Thyroid gland (tissue), 4 donors: Measurements from ENCODE around the gene OGA. TPM values are rescaled to one million over a fixed set of nuclear protein-coding genes. Genes with fewer than 3 reads are reported as not detected.

Experiments used
- DNase-seq, 2 donors: peaks; one replicate each; pipeline ENCODE4 v3.0.0-alpha.2; 2019
- H3K27ac ChIP-seq, 3 donors: fragments of 200-600 bp; sonication (generic); 1 replicate in 2 of 3; 2 replicates in 1 of 3; pipeline ENCODE4 v1.5.1; 2016 to 2019; ENCODE audit warnings: mild to moderate bottlenecking in 1 of 3, moderate library complexity in 1 of 3
- H3K27me3 ChIP-seq: fragments of 200-600 bp; sonication (generic); one replicate; pipeline ENCODE4 v1.5.1; 2019
- H3K36me3 ChIP-seq, 2 donors: fragments of 200-600 bp; sonication (generic); one replicate each; pipeline ENCODE4 v1.5.1; 2016 to 2019
- H3K4me1 ChIP-seq, 2 donors: fragments of 200-600 bp; sonication (generic); one replicate each; pipeline ENCODE4 v1.5.1; 2017 to 2019
- H3K4me3 ChIP-seq, 3 donors: fragments of 200-600 bp; sonication (generic); replicated peaks in 1 of 3; 1 replicate in 2 of 3; 2 replicates in 1 of 3; pipeline ENCODE4 v1.5.1; 2016; ENCODE audit warnings: mild to moderate bottlenecking in 1 of 3
- H3K9me3 ChIP-seq: fragments of 200-600 bp; sonication (generic); one replicate; pipeline ENCODE4 v1.5.1; 2017
- POLR2A ChIP-seq, 2 donors: fragments of 450-650 bp; IDR thresholded peaks; one replicate each; pipeline ENCODE4 v1.6.1; 2017; ENCODE audit warnings: antibody characterized with exemption in 2 of 2, mild to moderate bottlenecking in 2 of 2, moderate library complexity in 1 of 2
- WGBS, 2 donors: methylation state at CpG; one replicate each; pipeline ENCODE4 v1.1.5; 2017; 5-methylcytosine and 5-hydroxymethylcytosine counted together
- intact Hi-C: fragments of 100-400 bp; cut with DNase I; formaldehyde crosslinking; loops from one replicate; pipeline ENCODE4 v1.15.1; 2023
- total RNA-seq, 4 donors: library from RNA; depleted of rRNA; stranded (reverse); fragments of >200 nt; gene quantifications; one replicate each; pipeline ENCODE4 v1.2.3, GENCODE V29; 2016
- TF ChIP-seq, protein P1 (sequence below), 6 experiments: fragments of 200-600 bp in 3 of 6; fragments of 450-650 bp in 3 of 6; sonication (generic) in 3 of 6; IDR thresholded peaks; one replicate each; pipeline ENCODE4 v1.5.1; 2016 to 2019; ENCODE audit warnings: antibody characterized with exemption in 6 of 6, mild to moderate bottlenecking in 2 of 6, inconsistent platforms in 1 of 6, moderate library complexity in 1 of 6

OGA gene
- total RNA-seq, 4 donors from 2014 or later: 114 to 205 (median 157) TPM

DNA sequence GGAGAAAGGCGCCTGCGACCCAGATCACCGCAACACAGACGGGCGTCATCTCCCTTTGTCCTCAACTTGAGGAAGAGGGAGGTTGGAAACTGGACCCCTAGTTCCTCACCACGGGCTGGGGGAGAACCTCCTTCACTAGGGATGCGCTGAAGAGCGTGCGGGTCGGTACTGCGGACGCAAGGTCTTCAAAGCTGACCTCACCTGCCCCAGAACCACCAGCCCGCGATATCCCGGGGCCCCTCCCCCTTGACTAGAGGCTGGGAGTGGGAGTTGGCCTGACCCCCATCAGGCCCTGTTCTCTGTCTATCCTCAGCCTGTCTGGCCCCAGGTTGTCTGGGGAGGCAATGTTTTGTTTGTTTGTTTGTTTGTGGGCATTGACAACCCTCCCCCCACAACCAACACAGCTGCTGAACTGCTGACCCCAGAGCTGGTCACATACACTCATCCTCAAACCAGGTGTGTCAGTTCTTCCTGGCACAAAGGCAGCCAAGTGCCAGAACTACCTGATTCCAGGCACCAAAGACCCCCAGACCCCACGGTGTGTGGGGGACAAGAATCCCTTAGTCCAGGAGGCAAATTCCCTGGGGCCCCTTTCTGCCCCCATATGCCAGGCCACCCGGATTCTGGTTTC is 37.9 kb downstream of the OGA start:
- Histone ChIP-seq H3K4me3 (peak overlapping the region in 1 of 3 donors; percentile 25), H3K36me3 (peaks cover 0 to 7% of the 10 kb centered on the region in 2 donors), H3K27me3 (peaks cover 15% of the 10 kb centered on the region), H3K27ac (no peak overlapping the region), H3K9me3 (no peaks in the 10 kb centered on the region), H3K4me1 (peaks cover 26 to 42% of the 10 kb centered on the region in 2 donors)
- DNase-seq: no peak
- TF ChIP-seq POLR2A (IDR thresholded peaks at IDR 0.05): no peak
- TF ChIP-seq, protein P1, sequence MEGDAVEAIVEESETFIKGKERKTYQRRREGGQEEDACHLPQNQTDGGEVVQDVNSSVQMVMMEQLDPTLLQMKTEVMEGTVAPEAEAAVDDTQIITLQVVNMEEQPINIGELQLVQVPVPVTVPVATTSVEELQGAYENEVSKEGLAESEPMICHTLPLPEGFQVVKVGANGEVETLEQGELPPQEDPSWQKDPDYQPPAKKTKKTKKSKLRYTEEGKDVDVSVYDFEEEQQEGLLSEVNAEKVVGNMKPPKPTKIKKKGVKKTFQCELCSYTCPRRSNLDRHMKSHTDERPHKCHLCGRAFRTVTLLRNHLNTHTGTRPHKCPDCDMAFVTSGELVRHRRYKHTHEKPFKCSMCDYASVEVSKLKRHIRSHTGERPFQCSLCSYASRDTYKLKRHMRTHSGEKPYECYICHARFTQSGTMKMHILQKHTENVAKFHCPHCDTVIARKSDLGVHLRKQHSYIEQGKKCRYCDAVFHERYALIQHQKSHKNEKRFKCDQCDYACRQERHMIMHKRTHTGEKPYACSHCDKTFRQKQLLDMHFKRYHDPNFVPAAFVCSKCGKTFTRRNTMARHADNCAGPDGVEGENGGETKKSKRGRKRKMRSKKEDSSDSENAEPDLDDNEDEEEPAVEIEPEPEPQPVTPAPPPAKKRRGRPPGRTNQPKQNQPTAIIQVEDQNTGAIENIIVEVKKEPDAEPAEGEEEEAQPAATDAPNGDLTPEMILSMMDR (IDR thresholded peaks at IDR 0.05): peak in 1 of 6 experiments; percentile 5
- intact Hi-C loops: no loop called here
- WGBS, 2 donors: 14 to 23% methylated on average over 7 to 8 of the region's 17 CpGs

DNA sequence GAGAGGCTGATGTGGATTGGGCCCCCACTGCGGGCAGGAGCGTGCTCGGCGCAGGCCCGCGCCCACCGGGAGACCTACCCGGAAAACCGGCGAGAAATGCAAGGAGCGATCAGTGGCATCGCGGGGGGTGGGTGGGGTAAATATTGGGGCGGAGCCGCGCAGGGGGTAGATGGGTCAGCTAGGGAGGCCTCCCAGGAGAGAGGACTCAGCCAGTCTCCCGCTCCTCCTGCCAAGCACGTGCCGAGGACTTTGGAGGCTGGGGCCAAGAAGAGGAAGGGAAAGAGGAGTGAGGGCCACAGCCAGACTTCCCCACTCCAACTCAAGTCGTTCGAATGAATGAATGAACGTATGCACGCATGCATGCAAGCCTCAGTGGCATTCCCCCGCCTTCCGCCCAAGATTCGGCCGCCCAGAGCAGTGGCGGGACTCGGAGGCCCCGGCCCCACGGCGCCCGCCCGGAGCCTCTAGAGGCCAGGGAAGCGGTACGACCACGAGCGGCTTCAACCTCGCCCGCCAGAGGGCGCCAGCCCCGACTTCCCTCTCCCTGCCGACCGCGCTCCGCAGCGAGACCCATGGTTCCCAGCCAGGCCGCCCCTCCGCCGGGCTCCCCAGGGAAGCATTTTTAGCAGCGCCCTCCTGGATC is 38.6 kb downstream of the OGA start:
- Histone ChIP-seq H3K4me1 (peaks cover 27 to 48% of the 10 kb centered on the region in 2 donors), H3K9me3 (no peaks in the 10 kb centered on the region), H3K27me3 (peaks cover 21% of the 10 kb centered on the region), H3K36me3 (peaks cover 0 to 3% of the 10 kb centered on the region in 2 donors), H3K27ac (no peak overlapping the region), H3K4me3 (peak overlapping the region in 2 of 3 donors; percentile 10 to 25)
- intact Hi-C loops: loop anchor here (5.0 kb wide), 1 partner anchor 172 kb away; no protein-coding TSS in a partner anchor
- peak; percentile 72 to 79 for DNase-seq
- WGBS, 2 donors: 2 to 10% methylated on average over 17 to 23 of the region's 51 CpGs
- no peak for TF ChIP-seq POLR2A (IDR thresholded peaks at IDR 0.05)
- TF ChIP-seq, protein P1 (IDR thresholded peaks at IDR 0.05): peak; percentile 47 to 85 (median 60)

DNA sequence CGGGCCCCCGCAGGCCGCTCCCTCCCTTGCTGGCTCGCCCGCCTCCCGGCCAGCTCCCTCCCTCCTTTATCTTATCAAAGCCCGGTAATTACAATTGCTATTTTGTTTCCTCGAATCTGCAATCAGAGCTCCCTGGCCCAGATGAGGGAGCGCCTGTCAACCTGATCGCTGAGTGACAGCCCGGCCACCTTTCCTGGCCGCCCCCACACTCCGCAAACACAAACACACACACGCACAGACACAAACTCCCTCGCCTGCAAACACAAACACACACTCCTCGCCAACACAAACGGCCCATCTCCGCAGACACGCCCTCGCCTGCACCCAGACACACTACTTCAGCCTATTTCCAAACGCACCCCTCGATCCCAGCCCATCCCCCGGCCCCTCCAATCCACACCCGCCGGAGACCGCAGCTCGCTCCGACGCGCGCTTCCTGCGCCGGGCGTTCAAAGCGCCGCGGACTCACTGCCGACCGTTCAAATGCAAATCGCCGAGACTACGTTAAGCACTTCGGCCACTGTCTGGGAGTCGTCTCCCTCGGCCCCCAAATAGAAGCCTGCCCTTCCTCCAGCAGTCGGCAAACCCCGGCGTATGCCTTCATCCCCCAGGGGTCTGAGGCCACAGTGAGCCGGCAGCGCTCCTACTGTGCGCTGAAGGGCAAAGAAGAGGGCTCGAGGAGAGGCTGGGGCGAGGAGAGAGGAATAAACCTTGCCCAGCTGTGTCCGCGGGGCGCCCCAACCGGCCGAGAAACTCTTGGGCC is 39.3 kb downstream of the OGA start:
- Histone ChIP-seq H3K27me3 (peaks cover 24% of the 10 kb centered on the region), H3K27ac (no peak overlapping the region), H3K4me1 (peaks cover 27 to 49% of the 10 kb centered on the region in 2 donors), H3K9me3 (no peaks in the 10 kb centered on the region), H3K36me3 (no peaks in the 10 kb centered on the region), H3K4me3 (peak overlapping the region in 2 of 3 donors; percentile 10 to 25)
- TF ChIP-seq, protein P1 (IDR thresholded peaks at IDR 0.05): no peak
- TF ChIP-seq POLR2A (IDR thresholded peaks at IDR 0.05): no peak
- DNase-seq: peak; percentile 20
- 8 to 9% methylated on average over 47 to 51 of the region's 58 CpGs for WGBS, 2 donors
- intact Hi-C loops: loop anchor here (5.0 kb wide), 1 partner anchor 172 kb away; no protein-coding TSS in a partner anchor

DNA sequence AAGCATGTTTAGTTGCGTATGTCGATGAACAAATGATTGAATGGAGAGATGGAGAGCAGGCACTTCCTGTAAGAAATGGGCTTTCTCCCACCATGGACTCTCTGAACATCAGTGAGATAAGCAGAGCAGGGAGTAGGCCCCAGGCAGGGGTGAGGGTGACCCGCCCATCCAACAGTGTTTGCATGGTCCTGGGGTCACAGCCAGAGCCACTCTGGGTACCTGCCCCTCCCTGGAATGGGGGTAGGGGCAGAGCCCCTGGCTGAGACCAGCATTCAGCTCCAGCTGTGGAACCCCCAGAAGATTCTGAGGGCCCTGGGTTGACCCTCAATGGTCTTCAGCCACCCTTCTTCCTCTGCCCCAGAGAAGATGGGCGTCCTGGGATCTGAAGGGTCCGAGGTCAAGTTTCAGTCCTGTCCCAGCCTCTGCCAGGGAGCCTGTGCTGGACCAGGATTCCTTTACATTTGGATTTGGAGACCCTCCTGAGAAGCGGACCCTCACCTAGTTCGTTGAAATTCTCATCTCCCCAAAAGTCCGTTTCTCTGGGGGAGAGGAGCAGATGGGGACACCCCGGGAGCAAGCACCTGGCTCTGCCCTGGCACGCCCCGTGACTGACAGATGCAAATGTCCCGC is 40.0 kb downstream of the OGA start:
- Histone ChIP-seq H3K9me3 (no peaks in the 10 kb centered on the region), H3K27me3 (peaks cover 25% of the 10 kb centered on the region), H3K27ac (no peak overlapping the region), H3K4me3 (no peak overlapping the region), H3K4me1 (peaks cover 27 to 56% of the 10 kb centered on the region in 2 donors), H3K36me3 (no peaks in the 10 kb centered on the region)
- 63 to 69% methylated on average over 11 to 12 of the region's 12 CpGs for WGBS, 2 donors
- no peak for DNase-seq
- TF ChIP-seq, protein P1 (IDR thresholded peaks at IDR 0.05): no peak
- no peak for TF ChIP-seq POLR2A (IDR thresholded peaks at IDR 0.05)
- intact Hi-C loops: loop anchor here (5.0 kb wide), 1 partner anchor 171 kb away; no protein-coding TSS in a partner anchor
